IMR-90 (cell line): Measurements from ENCODE around the gene FN3KRP. TPM values are rescaled to one million over a fixed set of nuclear protein-coding genes. Genes with fewer than 3 reads are reported as not detected.

Source experiments
- ATAC-seq: fragments of 200-7000 bp; cut with Tn5 transposase; 2 replicates; pipeline ENCODE4 v1.9.1; 2020; ENCODE audit warnings: low read depth, mild to moderate bottlenecking, moderate library complexity
- BruUV-seq: library from RNA; stranded (reverse); fragments of 400-500 nt; replicated peaks from 2 replicates; lab custom pipeline; 2021; lab: Mats Ljungman, UMichigan
- CTCF ChIA-PET: fragments of 300-600 bp; formaldehyde crosslinking; extraction: SDS; loops from one replicate; lab custom pipeline; 2021; ENCODE audit warnings: antibody characterized with exemption; lab: Yijun Ruan, JAX
- POLR2A ChIA-PET: fragments of 300-600 bp; sonication (Branson Sonifier 250); formaldehyde crosslinking; loops from one replicate; lab custom pipeline; 2022; ENCODE audit warnings: antibody characterized with exemption; ENCODE audit not compliant: unreplicated experiment; lab: Charles Lee
- DNase-seq: peaks from one replicate; pipeline ENCODE4 v3.0.0; 2013
- H2AFZ ChIP-seq: replicated peaks from 2 replicates; pipeline ENCODE3; 2013; ENCODE audit warnings: low read length, mild to moderate bottlenecking; ENCODE audit not compliant: poor library complexity
- H2AK5ac ChIP-seq: 2 replicates; pipeline ENCODE4 v1.6.1; 2013; ENCODE audit warnings: low read depth, low read length, inconsistent platforms
- H2AK9ac ChIP-seq: replicated peaks from 2 replicates; pipeline ENCODE3; 2013; ENCODE audit warnings: mild to moderate bottlenecking, low read depth, low read length, moderate library complexity; ENCODE audit not compliant: poor library complexity
- H2BK120ac ChIP-seq: 2 replicates; pipeline ENCODE4 v1.6.1; 2013; ENCODE audit warnings: low read depth, low read length, inconsistent platforms
- H2BK15ac ChIP-seq: 3 replicates; pipeline ENCODE4 v1.6.1; 2013; ENCODE audit warnings: low read depth, low read length, inconsistent platforms
- H2BK20ac ChIP-seq: 2 replicates; pipeline ENCODE4 v1.6.1; 2013; ENCODE audit warnings: low read depth, mild to moderate bottlenecking, inconsistent platforms, low read length, moderate library complexity
- H2BK5ac ChIP-seq: 2 replicates; pipeline ENCODE4 v1.6.1; 2013; ENCODE audit warnings: mild to moderate bottlenecking, low read depth, low read length, inconsistent platforms; ENCODE audit not compliant: poor library complexity, severe bottlenecking
- H3K14ac ChIP-seq: replicated peaks from 2 replicates; pipeline ENCODE4 v1.6.1; 2013; ENCODE audit warnings: low read depth, low read length, inconsistent platforms
- H3K18ac ChIP-seq: 2 replicates; pipeline ENCODE4 v1.6.1; 2013; ENCODE audit warnings: low read depth, low read length, control low read depth
- H3K23ac ChIP-seq: 2 replicates; pipeline ENCODE4 v1.6.1; 2013; ENCODE audit warnings: low read depth, low read length, inconsistent platforms
- H3K27ac ChIP-seq: 2 replicates; pipeline ENCODE4 v1.5.1; 2013; ENCODE audit warnings: mild to moderate bottlenecking, control low read depth, low read length; ENCODE audit not compliant: insufficient read depth
- H3K27me3 ChIP-seq: 2 replicates; pipeline ENCODE4 v1.6.1; 2013; ENCODE audit warnings: low read length; ENCODE audit not compliant: control insufficient read depth, insufficient read depth
- H3K36me3 ChIP-seq: 2 replicates; pipeline ENCODE4 v1.6.1; 2013; ENCODE audit warnings: low read length, mixed read lengths; ENCODE audit not compliant: control insufficient read depth, insufficient read depth
- H3K4ac ChIP-seq: 2 replicates; pipeline ENCODE4 v1.6.1; 2013; ENCODE audit warnings: low read depth, low read length, inconsistent platforms
- H3K4me1 ChIP-seq: 2 replicates; pipeline ENCODE4 v1.6.1; 2013; ENCODE audit warnings: low read length, mixed read lengths; ENCODE audit not compliant: control insufficient read depth, insufficient read depth
- H3K4me2 ChIP-seq: 2 replicates; pipeline ENCODE4 v1.6.1; 2013; ENCODE audit warnings: low read depth, mild to moderate bottlenecking, control low read depth, low read length, moderate library complexity
- H3K4me3 ChIP-seq: 2 replicates; pipeline ENCODE4 v1.5.1; 2013; ENCODE audit warnings: low read depth, mild to moderate bottlenecking, control low read depth, low read length, moderate library complexity; ENCODE audit not compliant: insufficient read depth
- H3K56ac ChIP-seq: 2 replicates; pipeline ENCODE4 v1.6.1; 2013; ENCODE audit warnings: low read length, inconsistent platforms; ENCODE audit not compliant: insufficient read depth; ENCODE audit errors: extremely low read depth
- H3K79me1 ChIP-seq, 2 experiments: 2 replicates each; pipeline ENCODE4 v1.6.1; 2013; ENCODE audit warnings: low read length in 2 of 2, inconsistent platforms in 1 of 2, low read depth in 1 of 2
- H3K9ac ChIP-seq: 2 replicates; pipeline ENCODE4 v1.6.1; 2013; ENCODE audit warnings: low read depth, low read length, control low read depth
- H3K9me1 ChIP-seq: 2 replicates; pipeline ENCODE4 v1.6.1; 2013; ENCODE audit warnings: low read length, inconsistent platforms; ENCODE audit not compliant: insufficient read depth
- H3K9me3 ChIP-seq: 2 replicates; pipeline ENCODE4 v1.6.1; 2013; ENCODE audit warnings: low read length; ENCODE audit not compliant: control insufficient read depth, insufficient read depth
- H4K20me1 ChIP-seq: 2 replicates; pipeline ENCODE4 v1.6.1; 2013; ENCODE audit warnings: low read length, inconsistent platforms; ENCODE audit not compliant: insufficient read depth
- H4K5ac ChIP-seq: 2 replicates; pipeline ENCODE4 v1.6.1; 2013; ENCODE audit warnings: mild to moderate bottlenecking, low read depth, low read length, control low read depth
- H4K8ac ChIP-seq, 2 experiments: 2 replicates each; pipeline ENCODE4 v1.6.1; 2013; ENCODE audit warnings: low read depth in 2 of 2, low read length in 2 of 2, control low read depth in 1 of 2, inconsistent platforms in 1 of 2
- H4K91ac ChIP-seq: 2 replicates; pipeline ENCODE4 v1.6.1; 2013; ENCODE audit warnings: low read depth, low read length, inconsistent platforms; ENCODE audit not compliant: insufficient read depth
- NFE2L2 ChIP-seq: fragments of 150-350 bp; IDR thresholded peaks from 2 replicates; pipeline ENCODE4 v1.6.1; 2016; ENCODE audit warnings: low read depth, mild to moderate bottlenecking, low read length
- POLR2A ChIP-seq: IDR thresholded peaks from 2 replicates; pipeline ENCODE4 v1.6.1; 2012; ENCODE audit warnings: mild to moderate bottlenecking, low read depth, low read length
- RFX5 ChIP-seq: IDR thresholded peaks from 2 replicates; pipeline ENCODE4 v1.8.0; 2012; ENCODE audit warnings: low read depth, mild to moderate bottlenecking, low read length, moderate library complexity
- WGBS, 2 experiments: methylation state at CpG; one replicate each; pipeline versions ENCODE4 v1.1.5 to v1.1.7; 2013; ENCODE audit warnings: missing lambda C conversion rate in 2 of 2; ENCODE audit not compliant: insufficient read length in 1 of 2; ENCODE audit errors: extremely low coverage in 2 of 2; 5-methylcytosine and 5-hydroxymethylcytosine counted together
- dilution Hi-C: fragments of 300-500 bp; cut with HindIII; formaldehyde crosslinking; loops from one replicate; pipeline ENCODE4 v1.14.3; 2018; ENCODE audit warnings: low sequenced_read_pairs; ENCODE audit not compliant: unreplicated experiment
- in situ Hi-C: fragments of 300-500 bp; cut with MboI; formaldehyde crosslinking; loops from 3 replicates; pipeline ENCODE4 v1.14.3; 2019; ENCODE audit warnings: low sequenced_read_pairs, inconsistent platforms, mixed read lengths
- intact Hi-C: fragments of 100-400 bp; cut with micrococcal nuclease; formaldehyde crosslinking; loops from 2 replicates; pipeline ENCODE4 v1.10.0; 2022
- polyA plus RNA-seq, 3 experiments: library from polyadenylated mRNA; depleted of rRNA; stranded (reverse); fragments of >200 nt; gene quantifications; 2 replicates each; pipeline ENCODE4 v1.2.3, GENCODE V29; 2012; ENCODE audit warnings: low replicate concordance in 1 of 3
- total RNA-seq: library from RNA; depleted of rRNA; stranded (reverse); fragments of >200 nt; gene quantifications from 2 replicates; pipeline ENCODE4 v1.2.3, GENCODE V29; 2012
- TF ChIP-seq, protein P1 (sequence below): conservative IDR thresholded peaks from 2 replicates; pipeline ENCODE4 v1.5.1; 2012; ENCODE audit warnings: mild to moderate bottlenecking, low read depth, low read length, improper control_type of control experiment

Gene FN3KRP
- total and polyA plus RNA-seq, 2 of the 4 experiments (the other 2 are of a cell fraction), result 18.6 to 20.3 TPM

DNA sequence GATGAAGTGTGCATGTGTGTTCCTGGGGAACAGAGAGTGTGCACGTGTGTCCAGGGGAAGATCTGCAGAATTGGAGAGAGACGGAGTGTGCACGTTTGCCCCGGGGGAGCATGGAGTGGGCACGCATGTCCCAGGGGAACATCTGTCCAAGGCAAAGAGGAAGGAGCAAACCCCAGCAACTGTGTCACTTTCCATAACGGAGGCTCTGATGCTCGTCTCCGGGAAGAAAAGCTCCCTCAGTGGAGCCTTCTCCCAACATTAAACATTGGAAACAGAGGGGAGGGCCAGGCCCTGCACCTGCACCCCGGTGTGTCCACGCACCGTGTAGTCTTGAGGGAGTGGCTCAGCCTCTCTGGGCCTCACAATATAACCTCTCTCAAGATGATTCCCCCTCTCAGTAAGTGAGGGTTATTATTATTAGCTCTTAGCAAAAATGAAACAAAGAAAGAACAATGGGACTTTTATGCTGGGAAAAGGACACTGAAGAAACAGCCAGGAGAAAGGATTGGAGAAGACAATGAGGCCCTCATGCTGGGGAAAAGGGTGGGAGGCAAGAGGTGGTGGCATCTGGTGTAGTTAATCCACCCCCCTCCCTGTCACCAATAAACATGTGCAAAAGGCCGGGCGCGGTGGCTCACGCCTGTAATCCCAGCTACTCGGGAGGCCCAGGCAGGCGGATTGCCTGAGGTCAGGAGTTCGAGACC lies 25.6 kb upstream of the FN3KRP start:
- POLR2A ChIA-PET, result no interaction called here
- dilution Hi-C loops, result no loop called here

More for the DNA sequence above, 25.6 kb upstream of the FN3KRP start:
- no peak overlapping the region for H2BK15ac ChIP-seq
- TF ChIP-seq RFX5 (no peak), POLR2A (no peak), NFE2L2 (no peak)
- TF ChIP-seq, protein P1, sequence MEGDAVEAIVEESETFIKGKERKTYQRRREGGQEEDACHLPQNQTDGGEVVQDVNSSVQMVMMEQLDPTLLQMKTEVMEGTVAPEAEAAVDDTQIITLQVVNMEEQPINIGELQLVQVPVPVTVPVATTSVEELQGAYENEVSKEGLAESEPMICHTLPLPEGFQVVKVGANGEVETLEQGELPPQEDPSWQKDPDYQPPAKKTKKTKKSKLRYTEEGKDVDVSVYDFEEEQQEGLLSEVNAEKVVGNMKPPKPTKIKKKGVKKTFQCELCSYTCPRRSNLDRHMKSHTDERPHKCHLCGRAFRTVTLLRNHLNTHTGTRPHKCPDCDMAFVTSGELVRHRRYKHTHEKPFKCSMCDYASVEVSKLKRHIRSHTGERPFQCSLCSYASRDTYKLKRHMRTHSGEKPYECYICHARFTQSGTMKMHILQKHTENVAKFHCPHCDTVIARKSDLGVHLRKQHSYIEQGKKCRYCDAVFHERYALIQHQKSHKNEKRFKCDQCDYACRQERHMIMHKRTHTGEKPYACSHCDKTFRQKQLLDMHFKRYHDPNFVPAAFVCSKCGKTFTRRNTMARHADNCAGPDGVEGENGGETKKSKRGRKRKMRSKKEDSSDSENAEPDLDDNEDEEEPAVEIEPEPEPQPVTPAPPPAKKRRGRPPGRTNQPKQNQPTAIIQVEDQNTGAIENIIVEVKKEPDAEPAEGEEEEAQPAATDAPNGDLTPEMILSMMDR, result no peak
- no peak overlapping the region for H2AK5ac ChIP-seq
- ATAC-seq (no peak), DNase-seq (no peak)
- H3K23ac ChIP-seq, result no peak overlapping the region
- no peak overlapping the region for H2BK120ac ChIP-seq
- H4K5ac ChIP-seq, result no peak overlapping the region
- no TSS peak for BruUV-seq
- WGBS, 2 experiments, result 75% methylated on average over 4 of the region's 18 CpGs; no CpG with 5 or more reads in 1 of the 2 experiments
- no peak overlapping the region for H3K56ac ChIP-seq
- H3K27ac ChIP-seq, result no peak overlapping the region
- no peak overlapping the region for H2AFZ ChIP-seq
- H3K9me1 ChIP-seq, result no peaks in the 10 kb centered on the region
- no peaks in the 10 kb centered on the region for H3K27me3 ChIP-seq
- peaks cover 2% of the 10 kb centered on the region for H3K9me3 ChIP-seq
- no peak overlapping the region for H2BK20ac ChIP-seq
- no peak overlapping the region for H2BK5ac ChIP-seq
- H4K91ac ChIP-seq, result no peak overlapping the region
- H3K4me1 ChIP-seq, result no peaks in the 10 kb centered on the region
- H3K4me2 ChIP-seq, result no peak overlapping the region
- no peak overlapping the region for H3K4me3 ChIP-seq
- H3K4ac ChIP-seq, result no peak overlapping the region
- no peaks in the 10 kb centered on the region; the same call in 1 of the 2 replicates for H4K20me1 ChIP-seq
- in situ Hi-C loops (no loop called here), intact Hi-C loops (no loop called here)
- no peak overlapping the region for H3K9ac ChIP-seq
- H3K79me1 ChIP-seq, result peaks cover 0 to 7% of the 10 kb centered on the region in 2 experiments; a peak in 2 of 4 replicates
- no peak overlapping the region for H3K14ac ChIP-seq
- H3K18ac ChIP-seq, result no peak overlapping the region
- no peak overlapping the region for H4K8ac ChIP-seq
- H3K36me3 ChIP-seq, result no peaks in the 10 kb centered on the region; the same call in 1 of the 2 replicates
- H2AK9ac ChIP-seq, result no peak overlapping the region
- CTCF ChIA-PET, result no interaction called here
